ENCODE results near the gene PUM2. TPM values are rescaled to one million over a fixed set of nuclear protein-coding genes. Genes with fewer than 3 reads are reported as not detected.

The PUM2 gene
- total RNA-seq, 1 experiment from 2014 or later, result 105 TPM

- ChIA-PET POLR2A (no interaction called here), RAD21 (ENCODE audit: low non-redundant PET in 1 of 2, low total read pairs in 2 of 2, uncharacterized antibody in 2 of 2, unreplicated experiment in 2 of 2) (no interaction called here), CTCF (no interaction called here)
- H3K4me3 ChIP-seq (replicated peaks in 1 of 2; ENCODE audit: low read depth in 1 of 2, low read length in 2 of 2), result no peak overlapping the region
- no peaks in the 10 kb centered on the region for H3K27me3 ChIP-seq (ENCODE audit: insufficient read depth, low read length)
- H3K27ac ChIP-seq (ENCODE audit: low read depth, low read length), result no peak overlapping the region
- H3K9me2 ChIP-seq (ENCODE audit: insufficient read depth), result no peaks in the 10 kb centered on the region
- TF ChIP-seq SP1 (IDR thresholded peaks at IDR 0.05; ENCODE audit: low read depth), result no peak
- no peak for TF ChIP-seq YY1 (IDR thresholded peaks at IDR 0.05; ENCODE audit: extremely low read depth, insufficient replicate concordance, low read depth, low read length)
- TF ChIP-seq CBX3 (IDR thresholded peaks at IDR 0.05; ENCODE audit: low read depth), result no peak
- TF ChIP-seq ELF1 (IDR thresholded peaks at IDR 0.05; ENCODE audit: borderline replicate concordance, low read depth), result no peak
- no peak for TF ChIP-seq ZBTB33 (IDR thresholded peaks at IDR 0.05; ENCODE audit: extremely low read depth, insufficient replicate concordance, low read length)
- TF ChIP-seq EZH2phosphoT487 (IDR thresholded peaks at IDR 0.05; ENCODE audit: borderline replicate concordance), result no peak
- no peak for TF ChIP-seq EGR1 (IDR thresholded peaks at IDR 0.05; ENCODE audit: low read depth)
- TF ChIP-seq MAX (IDR thresholded peaks at IDR 0.05), result no peak
- TF ChIP-seq ZNF274 (IDR thresholded peaks at IDR 0.05; ENCODE audit: low read depth, low read length), result no peak
- no peak for TF ChIP-seq SIN3A (IDR thresholded peaks at IDR 0.05; ENCODE audit: low read depth)
- no peak for TF ChIP-seq TCF7L2 (IDR thresholded peaks at IDR 0.05; ENCODE audit: borderline replicate concordance, extremely low read depth, insufficient read depth, insufficient read length)
- TF ChIP-seq, protein P1, sequence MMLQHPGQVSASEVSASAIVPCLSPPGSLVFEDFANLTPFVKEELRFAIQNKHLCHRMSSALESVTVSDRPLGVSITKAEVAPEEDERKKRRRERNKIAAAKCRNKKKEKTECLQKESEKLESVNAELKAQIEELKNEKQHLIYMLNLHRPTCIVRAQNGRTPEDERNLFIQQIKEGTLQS (IDR thresholded peaks at IDR 0.05), result no peak
- no peak for TF ChIP-seq ZFX (IDR thresholded peaks at IDR 0.05)
- no peak for TF ChIP-seq RAD21 (IDR thresholded peaks at IDR 0.05; ENCODE audit: low read depth)
- TF ChIP-seq FOSL1 (IDR thresholded peaks at IDR 0.05; ENCODE audit: low read depth), result no peak
- no peak overlapping the region for H2AFZ ChIP-seq (ENCODE audit: low read depth, low read length, poor library complexity, severe bottlenecking)
- no peak for DNase-seq (ENCODE audit: low read depth, low spot score)
- no peak overlapping the region for H3K9ac ChIP-seq (ENCODE audit: low read length)
- H3K4me2 ChIP-seq (ENCODE audit: low read length), result no peak overlapping the region
- H3K4me1 ChIP-seq (ENCODE audit: control insufficient read depth in 1 of 2, insufficient read depth in 2 of 2, low read length in 2 of 2), result peaks cover 15 to 50% of the 10 kb centered on the region in 2 experiments
- no peaks in the 10 kb centered on the region for H3K9me3 ChIP-seq (ENCODE audit: control insufficient read depth in 1 of 2, insufficient read depth in 1 of 2, low read depth in 1 of 2, low read length in 2 of 2)
- ATAC-seq, result no peak
- intact Hi-C loops (cut with micrococcal nuclease), result loop anchor here (5.0 kb wide), 1 partner anchor 83 kb away; no protein-coding TSS in a partner anchor
- peaks cover 41% of the 10 kb centered on the region for H3K79me2 ChIP-seq (ENCODE audit: insufficient read depth, low read length)
- H3K36me3 ChIP-seq (ENCODE audit: control insufficient read depth in 1 of 2, insufficient read depth in 2 of 2, low read length in 2 of 2), result no peaks in the 10 kb centered on the region
- BruUV-seq (replicated peaks), result no TSS peak
- H4K20me1 ChIP-seq (ENCODE audit: insufficient read depth), result no peaks in the 10 kb centered on the region
Observed at GRCh38 chr2:20219763-20220380, 130.8 kb downstream of the PUM2 start.

Measured in HCT116 (cell line).